ENCODE data around the gene ADD1. TPM values are rescaled to one million over a fixed set of nuclear protein-coding genes. Genes with fewer than 3 reads are reported as not detected.
A peak's percentile ranks its signal among the peaks of the same experiment; 100 is the strongest.

ADD1 gene
- total RNA-seq, 1 donor from 2014 or later: 276 TPM

DNA sequence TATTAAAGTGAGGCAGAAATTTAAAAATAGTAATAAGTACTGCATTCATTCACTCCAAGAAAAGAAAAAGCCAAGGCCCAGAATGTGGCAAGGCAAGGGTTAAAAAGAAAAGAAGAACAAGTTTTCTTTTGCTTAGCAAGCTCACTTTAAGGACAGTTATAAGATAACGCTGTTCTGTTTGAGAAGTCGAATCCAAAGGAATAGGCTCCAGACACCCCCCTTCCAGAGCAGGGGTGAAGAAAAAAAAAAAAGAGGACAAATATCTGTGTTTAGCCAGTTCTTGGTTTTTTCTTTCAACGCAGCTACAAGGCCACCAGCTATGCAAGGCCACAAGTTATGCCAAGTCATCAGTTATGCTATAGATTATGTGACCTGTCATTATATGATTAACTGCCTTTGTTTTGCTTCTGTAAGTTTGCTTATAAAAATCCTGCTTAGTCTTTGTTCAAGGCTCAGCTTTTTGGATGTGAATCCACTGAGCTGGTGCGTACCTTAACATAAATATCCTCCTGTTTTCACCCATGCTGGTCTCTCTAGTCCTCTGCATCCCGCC, 121.1 kb downstream of the ADD1 start:
- TF ChIP-seq, protein P1, sequence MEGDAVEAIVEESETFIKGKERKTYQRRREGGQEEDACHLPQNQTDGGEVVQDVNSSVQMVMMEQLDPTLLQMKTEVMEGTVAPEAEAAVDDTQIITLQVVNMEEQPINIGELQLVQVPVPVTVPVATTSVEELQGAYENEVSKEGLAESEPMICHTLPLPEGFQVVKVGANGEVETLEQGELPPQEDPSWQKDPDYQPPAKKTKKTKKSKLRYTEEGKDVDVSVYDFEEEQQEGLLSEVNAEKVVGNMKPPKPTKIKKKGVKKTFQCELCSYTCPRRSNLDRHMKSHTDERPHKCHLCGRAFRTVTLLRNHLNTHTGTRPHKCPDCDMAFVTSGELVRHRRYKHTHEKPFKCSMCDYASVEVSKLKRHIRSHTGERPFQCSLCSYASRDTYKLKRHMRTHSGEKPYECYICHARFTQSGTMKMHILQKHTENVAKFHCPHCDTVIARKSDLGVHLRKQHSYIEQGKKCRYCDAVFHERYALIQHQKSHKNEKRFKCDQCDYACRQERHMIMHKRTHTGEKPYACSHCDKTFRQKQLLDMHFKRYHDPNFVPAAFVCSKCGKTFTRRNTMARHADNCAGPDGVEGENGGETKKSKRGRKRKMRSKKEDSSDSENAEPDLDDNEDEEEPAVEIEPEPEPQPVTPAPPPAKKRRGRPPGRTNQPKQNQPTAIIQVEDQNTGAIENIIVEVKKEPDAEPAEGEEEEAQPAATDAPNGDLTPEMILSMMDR (IDR thresholded peaks at IDR 0.05; ENCODE audit: partially characterized antibody, unreplicated experiment): no peak
- H3K36me3 Mint-ChIP-seq (ENCODE audit: unreplicated experiment): no peaks in the 10 kb centered on the region
- peaks cover 8% of the 10 kb centered on the region for H3K27me3 Mint-ChIP-seq (ENCODE audit: unreplicated experiment)
- H3K4me3 Mint-ChIP-seq (ENCODE audit: unreplicated experiment): peak overlapping the region; percentile 99
- peaks cover 10% of the 10 kb centered on the region for H3K9me3 Mint-ChIP-seq (ENCODE audit: unreplicated experiment)
- peak overlapping the region; percentile 95 for H3K27ac Mint-ChIP-seq (ENCODE audit: unreplicated experiment)
- peaks cover 15% of the 10 kb centered on the region for H3K4me1 Mint-ChIP-seq (ENCODE audit: low read depth, unreplicated experiment)
- DNase-seq: no peak

DNA sequence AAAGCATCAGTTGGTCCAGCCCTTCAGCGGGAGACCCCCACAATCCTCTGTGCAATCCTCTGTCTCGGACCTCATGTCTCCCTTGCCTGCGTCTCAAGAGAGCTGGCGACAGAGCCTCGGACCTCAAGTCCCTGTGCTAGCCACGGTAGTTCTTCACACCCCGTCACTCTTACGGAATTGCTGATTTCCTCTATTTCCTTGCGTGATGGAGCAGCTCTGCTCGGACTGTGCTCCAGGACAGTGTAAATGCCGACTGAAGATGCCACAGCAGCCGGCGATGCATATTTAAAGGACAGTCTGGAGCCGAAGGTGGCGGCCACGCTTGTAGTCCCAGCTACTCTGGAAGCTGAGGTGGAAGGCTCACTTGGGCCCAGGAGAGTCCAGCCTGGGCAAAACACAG, 121.6 kb downstream of the ADD1 start:
- Mint-ChIP-seq H3K27me3 (ENCODE audit: unreplicated experiment) (peaks cover 9% of the 10 kb centered on the region), H3K27ac (ENCODE audit: unreplicated experiment) (no peak overlapping the region), H3K9me3 (ENCODE audit: unreplicated experiment) (peaks cover 10% of the 10 kb centered on the region), H3K36me3 (ENCODE audit: unreplicated experiment) (no peaks in the 10 kb centered on the region), H3K4me1 (ENCODE audit: low read depth, unreplicated experiment) (peaks cover 15% of the 10 kb centered on the region), H3K4me3 (ENCODE audit: unreplicated experiment) (peak overlapping the region; percentile 99)
- DNase-seq: no peak
- TF ChIP-seq, protein P1 (IDR thresholded peaks at IDR 0.05; ENCODE audit: partially characterized antibody, unreplicated experiment): no peak

DNA sequence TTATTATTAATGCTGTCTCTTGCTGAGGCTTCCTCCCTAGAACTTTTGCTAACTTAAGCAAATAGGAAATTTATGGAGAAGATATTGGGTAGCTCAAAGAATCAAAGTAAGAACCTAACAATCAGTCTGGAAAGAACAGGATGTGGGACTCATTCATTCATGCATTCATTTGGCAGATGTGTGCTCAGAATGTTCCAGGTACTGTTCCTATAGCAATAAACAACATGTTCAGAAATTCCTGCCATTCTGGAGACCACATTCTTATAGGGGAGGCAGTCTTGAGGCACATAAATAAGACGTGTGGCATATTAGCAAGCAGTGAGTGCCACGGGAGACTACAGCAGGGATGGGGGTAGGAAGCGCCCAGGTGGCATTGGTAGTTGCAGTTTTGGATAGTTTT, 124.7 kb downstream of the ADD1 start:
- no peak overlapping the region for H3K4me3 Mint-ChIP-seq (ENCODE audit: unreplicated experiment)

DNA sequence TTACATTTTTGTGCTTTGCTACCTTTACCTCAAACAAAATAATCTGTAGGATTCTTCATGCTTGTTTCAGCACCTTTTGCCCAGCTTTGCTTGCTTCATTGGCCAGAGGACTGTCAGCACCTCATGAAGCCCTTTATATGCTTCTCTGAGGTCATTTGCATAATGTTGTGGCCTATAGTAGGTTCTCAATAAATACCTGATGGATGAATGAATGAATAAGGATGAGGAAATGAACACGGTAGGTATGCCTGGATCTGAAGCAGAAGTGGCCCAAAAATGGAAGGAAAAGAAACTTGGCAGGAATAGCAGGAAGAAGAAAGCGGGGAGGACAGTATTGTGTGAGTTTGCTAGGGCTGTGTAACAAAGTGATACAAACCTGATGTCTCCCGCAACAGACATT, 127.6 kb downstream of the ADD1 start:
- H3K4me1 Mint-ChIP-seq (ENCODE audit: low read depth, unreplicated experiment): no peaks in the 10 kb centered on the region
- H3K9me3 Mint-ChIP-seq (ENCODE audit: unreplicated experiment): peaks cover 4% of the 10 kb centered on the region
- no peak overlapping the region for H3K27ac Mint-ChIP-seq (ENCODE audit: unreplicated experiment)
- H3K36me3 Mint-ChIP-seq (ENCODE audit: unreplicated experiment): peaks cover 7% of the 10 kb centered on the region
- no peak for DNase-seq
- H3K4me3 Mint-ChIP-seq (ENCODE audit: unreplicated experiment): no peak overlapping the region
- TF ChIP-seq, protein P1 (IDR thresholded peaks at IDR 0.05; ENCODE audit: partially characterized antibody, unreplicated experiment): no peak
- H3K27me3 Mint-ChIP-seq (ENCODE audit: unreplicated experiment): peaks cover 10% of the 10 kb centered on the region

More for the DNA sequence above, 124.7 kb downstream of the ADD1 start:
- peaks cover 5% of the 10 kb centered on the region for H3K9me3 Mint-ChIP-seq (ENCODE audit: unreplicated experiment)
- no peak for DNase-seq
- TF ChIP-seq, protein P1 (IDR thresholded peaks at IDR 0.05; ENCODE audit: partially characterized antibody, unreplicated experiment): no peak
- peaks cover 8% of the 10 kb centered on the region for H3K27me3 Mint-ChIP-seq (ENCODE audit: unreplicated experiment)
- H3K36me3 Mint-ChIP-seq (ENCODE audit: unreplicated experiment): no peaks in the 10 kb centered on the region
- H3K27ac Mint-ChIP-seq (ENCODE audit: unreplicated experiment): no peak overlapping the region
- peaks cover 7% of the 10 kb centered on the region for H3K4me1 Mint-ChIP-seq (ENCODE audit: low read depth, unreplicated experiment)

DNA sequence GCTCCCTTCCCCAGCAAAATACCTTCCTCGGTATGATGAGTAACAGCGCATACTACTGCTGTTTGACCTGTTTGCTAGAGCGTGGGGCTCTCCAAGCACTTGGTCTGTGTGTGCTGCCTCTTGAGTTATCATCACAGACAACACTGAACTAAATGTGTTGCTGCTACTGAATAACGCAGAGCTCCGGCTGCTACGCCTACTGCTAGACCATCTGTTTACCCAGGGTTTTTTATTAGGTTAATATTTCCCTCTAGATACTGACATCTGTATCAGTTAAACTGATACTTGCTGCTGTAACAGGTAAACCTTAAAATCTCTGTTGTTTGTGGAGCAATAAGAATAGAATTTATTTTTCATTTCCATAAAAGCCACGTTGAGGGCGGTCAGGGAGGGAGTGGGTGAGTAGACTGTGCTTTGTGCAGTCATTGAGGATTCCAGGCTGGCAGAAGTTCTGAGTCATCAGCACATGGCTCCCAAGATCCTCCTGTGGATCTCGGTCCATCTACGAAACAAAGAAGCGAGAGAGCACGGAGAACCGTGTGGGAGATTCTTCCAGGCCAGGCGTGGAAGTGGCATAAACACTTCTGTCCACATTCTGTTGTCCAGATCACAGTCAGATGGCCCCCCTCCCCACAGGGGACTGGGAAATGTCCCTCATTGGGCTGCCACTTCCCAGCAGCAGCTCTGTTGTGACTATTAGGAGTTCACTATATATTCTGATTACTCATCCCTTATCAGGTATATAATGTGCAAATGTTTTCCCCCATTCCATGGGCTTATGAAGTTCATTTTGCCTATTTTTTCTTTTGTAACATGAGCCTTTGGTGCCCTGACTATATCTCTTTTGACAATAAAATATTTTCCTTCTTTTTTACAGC, 133.8 kb downstream of the ADD1 start:
- Mint-ChIP-seq H3K9me3 (ENCODE audit: unreplicated experiment) (peaks cover 12% of the 10 kb centered on the region), H3K4me1 (ENCODE audit: low read depth, unreplicated experiment) (peaks cover 6% of the 10 kb centered on the region), H3K27ac (ENCODE audit: unreplicated experiment) (peak overlapping the region; percentile 99), H3K36me3 (ENCODE audit: unreplicated experiment) (peaks cover 7% of the 10 kb centered on the region), H3K4me3 (ENCODE audit: unreplicated experiment) (peak overlapping the region; percentile 42), H3K27me3 (ENCODE audit: unreplicated experiment) (peaks cover 11% of the 10 kb centered on the region)
- TF ChIP-seq, protein P1 (IDR thresholded peaks at IDR 0.05; ENCODE audit: partially characterized antibody, unreplicated experiment): no peak
- DNase-seq: no peak
